ENCODE data around the gene RAB8B.

The RAB8B gene

DNA sequence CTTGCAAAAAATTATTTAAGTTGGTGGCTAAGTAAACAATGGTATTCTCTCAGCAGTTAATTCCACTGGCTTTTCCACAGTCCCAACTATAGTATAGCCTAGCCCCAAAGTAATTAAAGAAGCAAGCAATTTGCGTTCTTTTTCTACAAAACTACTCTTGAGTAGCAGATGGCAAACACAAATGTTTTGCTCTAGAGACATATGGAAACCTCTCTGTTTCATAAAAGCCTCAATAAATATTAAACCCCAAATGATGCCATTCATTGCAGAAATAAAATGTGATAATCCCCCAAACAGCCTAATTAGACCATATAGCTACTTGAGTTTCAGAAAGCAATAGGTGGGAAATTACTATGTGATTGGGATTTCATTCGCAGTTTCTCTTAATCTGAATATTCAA lies 8.7 kb upstream of the RAB8B start:
- FAIRE-seq, result no peak

DNA sequence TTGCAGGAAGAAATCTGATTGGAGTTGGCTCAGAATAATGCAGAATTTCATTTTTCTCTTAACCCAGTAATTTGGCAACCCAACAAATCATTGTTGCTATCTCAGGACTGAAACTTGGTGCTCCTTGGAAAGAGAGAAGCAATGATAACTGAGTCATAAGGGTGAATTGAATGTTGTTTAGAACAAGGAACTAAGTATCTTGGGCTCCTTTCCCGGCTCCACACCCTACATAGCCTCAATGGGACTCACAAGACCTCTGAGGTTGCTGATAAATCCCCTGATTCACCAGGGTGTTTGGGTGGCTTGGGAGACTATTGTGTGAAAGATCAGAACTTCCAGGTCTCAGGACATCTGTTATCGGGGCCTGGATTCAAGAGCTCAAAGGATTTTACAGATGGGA lies 7.8 kb upstream of the RAB8B start:
- FAIRE-seq (no peak), DNase-seq (ENCODE audit: extremely low spot score, insufficient read length, low read depth) (no peak)

More for the DNA sequence above, 8.7 kb upstream of the RAB8B start:
- no peak for DNase-seq (ENCODE audit: extremely low spot score, insufficient read length, low read depth)

DNA sequence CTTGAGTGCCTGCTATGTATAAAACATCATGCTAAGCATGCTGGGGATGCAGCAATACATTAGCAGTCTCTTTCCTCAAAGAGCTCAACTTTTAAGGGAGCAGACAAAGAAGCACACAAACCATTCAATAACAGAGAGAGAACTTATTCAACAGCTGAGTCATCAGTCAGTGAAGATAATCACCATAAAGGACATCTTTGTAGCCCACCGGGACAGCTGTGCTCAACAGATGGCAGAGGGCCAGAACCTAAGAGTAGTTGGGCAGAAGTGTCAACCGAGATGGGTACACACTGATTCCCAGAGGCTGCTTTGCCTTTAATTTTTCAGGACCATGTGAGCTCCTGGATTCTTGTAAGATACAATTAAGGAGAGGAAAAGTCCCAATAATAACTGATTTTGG lies 4.2 kb upstream of the RAB8B start:
- no peak for FAIRE-seq
- DNase-seq (ENCODE audit: extremely low spot score, insufficient read length, low read depth), result no peak

DNA sequence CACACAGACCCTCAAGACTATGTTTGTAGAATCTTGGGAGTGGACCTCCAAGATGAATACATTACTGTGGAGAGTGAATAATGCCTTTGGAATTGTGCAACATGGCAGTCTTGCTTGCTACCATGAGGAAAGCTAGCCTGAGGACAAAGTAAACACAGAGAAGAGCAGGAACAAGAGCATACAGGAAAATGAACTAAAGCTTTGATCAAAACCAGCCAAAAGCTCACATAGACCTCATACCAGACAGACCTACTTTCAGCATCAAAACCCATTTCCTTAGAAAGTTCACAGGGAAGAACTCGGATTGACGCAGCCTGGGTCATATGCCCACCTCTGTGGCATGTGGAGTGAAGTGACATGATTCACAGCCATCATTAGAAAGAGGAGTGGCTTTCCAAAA lies 3.3 kb upstream of the RAB8B start:
- FAIRE-seq (no peak), DNase-seq (ENCODE audit: extremely low spot score, insufficient read length, low read depth) (no peak)

DNA sequence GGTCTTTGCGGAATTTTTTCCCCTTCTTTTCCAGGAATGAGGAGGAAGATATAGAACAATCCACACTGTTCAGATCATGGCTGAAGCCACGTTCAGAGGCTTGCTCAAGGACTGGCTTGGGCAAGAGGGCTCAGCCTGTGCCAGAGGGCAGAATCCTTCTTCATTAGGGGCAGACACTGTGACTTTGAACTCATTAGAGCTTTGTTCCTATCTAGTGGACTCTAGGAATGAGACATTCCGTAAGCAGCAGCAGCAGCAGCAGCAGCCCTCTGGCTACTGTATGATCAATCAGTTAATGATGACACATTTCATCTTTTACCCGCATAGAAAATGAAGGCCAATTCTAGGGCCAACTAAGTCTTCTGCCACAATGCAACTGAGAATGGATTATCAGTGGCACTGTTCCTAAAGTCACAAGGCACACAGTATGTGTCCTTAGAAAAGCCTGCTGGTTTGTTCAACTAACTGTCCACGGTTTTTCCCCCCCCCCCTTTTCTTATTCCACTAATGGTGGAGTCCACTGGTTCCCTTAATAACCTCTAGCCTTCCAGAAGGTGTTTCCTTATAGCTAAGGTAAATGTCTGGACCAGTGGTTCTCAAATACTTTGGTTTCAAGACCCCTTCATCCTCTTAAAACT lies 1.7 kb upstream of the RAB8B start:
- FAIRE-seq, result no peak

DNA sequence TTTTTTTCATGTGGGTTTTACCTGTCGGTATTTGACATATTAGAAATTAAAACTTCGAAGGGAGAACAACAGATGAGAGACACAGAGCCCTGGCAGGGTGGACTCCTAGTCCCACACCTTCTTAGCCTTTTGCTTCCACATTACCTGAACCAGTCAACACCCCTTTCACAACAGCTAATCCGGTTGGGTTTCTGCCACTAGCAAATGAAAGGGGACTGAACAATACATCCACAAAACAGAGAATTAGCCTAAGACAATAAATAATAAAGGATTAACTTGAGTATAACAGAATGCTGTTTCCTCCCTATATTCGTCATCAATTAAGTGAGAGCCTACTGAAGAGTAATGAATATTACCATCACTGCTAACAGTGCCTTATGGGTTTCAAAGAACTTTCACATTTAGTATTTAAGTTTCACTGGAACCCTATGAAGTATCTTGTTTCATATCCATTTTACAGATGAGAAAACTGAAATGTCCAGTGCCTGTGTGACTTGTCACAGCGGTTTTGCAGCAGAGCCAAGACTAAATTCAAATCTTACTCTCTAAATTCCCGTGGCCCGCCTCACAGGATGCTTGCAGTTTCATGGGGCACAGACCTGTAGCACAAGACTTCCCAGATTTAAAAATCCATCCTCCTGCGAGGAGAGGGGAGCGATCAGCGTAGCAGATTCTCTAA lies 1.0 kb upstream of the RAB8B start:
- FAIRE-seq (peak; percentile 36), DNase-seq (ENCODE audit: extremely low spot score, insufficient read length, low read depth) (no peak)

More for the DNA sequence above, 1.7 kb upstream of the RAB8B start:
- no peak for DNase-seq (ENCODE audit: extremely low spot score, insufficient read length, low read depth)

DNA sequence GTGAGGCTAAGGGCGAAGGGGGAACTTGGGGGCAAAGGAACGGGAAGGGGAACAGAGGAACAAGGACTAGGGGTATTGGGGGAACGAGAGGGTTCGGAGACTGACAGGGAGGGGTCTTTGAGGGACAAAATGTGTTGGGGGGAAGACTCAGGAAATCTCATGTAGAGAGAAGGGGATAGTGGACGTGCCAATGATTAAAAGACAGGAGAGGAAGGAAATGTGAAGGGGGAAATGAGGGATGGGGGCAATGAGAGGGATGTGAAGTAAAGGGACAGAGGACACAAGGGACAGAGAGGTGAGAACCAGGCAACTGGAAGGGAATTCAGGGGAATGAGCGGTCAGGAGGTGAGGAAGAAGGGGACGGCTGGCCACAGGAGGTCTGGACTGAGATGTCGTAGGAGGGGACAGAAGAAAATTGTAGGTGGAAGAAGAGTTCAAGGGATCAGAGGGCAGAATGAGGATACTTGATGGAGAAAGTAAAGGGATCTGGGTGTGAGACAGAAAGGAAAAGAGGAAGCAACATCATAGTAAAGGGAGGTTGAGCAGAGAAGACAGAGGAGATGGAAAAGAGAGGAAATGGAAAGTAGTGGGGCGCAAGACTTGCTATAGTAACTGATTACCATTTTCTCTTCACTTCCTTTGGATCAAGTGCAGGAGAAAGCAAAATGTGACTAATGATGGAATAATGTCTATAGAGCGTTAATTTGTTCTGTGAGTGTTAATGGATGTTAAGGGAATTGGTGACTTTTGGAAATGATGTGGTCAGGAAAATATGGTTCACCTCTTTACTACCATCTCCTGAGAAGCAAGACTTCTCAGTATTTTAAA lies 749 bp downstream of the RAB8B start:
- FAIRE-seq (peak; percentile 57), DNase-seq (ENCODE audit: extremely low spot score, insufficient read length, low read depth) (no peak)

DNA sequence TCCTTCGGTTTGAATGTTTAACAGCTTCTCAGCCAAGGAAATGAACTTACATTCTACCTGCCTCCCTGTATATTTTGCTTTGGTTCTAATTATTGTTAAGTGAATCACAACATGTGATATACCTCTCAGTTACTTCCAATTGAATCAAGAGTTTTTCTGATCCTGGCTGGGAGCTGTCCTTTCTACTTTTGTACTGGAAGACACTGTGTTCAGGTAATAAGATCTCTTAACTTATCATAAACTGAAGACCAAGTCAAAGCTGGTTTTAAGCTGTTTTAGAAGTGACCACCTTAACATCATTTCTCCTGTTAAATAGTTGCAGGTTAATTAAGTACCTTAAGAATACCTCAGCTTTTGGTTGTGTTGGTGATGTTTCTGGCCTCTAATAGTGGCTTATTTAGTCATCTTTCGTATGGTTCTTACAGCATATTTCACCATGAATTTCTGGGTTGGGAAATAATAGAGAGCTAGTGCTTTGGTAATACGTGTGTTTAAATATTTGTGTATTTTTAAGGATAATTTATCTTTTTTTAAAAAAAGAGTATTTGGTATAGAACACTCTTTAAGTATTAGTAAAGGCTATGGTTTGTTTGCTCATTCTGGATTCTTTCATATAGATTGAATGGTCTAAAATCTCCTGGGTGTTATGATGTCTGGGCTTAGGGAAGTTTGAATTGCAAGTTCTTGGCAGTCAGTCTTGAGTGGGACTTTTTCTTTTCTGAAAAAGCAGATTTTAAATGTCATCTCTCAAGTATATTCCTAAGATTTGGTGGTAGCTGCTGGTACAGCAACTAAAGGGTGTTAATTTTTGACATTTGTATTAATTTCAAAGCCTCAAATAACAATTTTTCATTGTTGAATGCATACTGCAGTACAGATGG lies 1.6 kb downstream of the RAB8B start:
- no peak for DNase-seq (ENCODE audit: extremely low spot score, insufficient read length, low read depth)
- FAIRE-seq, result no peak

DNA sequence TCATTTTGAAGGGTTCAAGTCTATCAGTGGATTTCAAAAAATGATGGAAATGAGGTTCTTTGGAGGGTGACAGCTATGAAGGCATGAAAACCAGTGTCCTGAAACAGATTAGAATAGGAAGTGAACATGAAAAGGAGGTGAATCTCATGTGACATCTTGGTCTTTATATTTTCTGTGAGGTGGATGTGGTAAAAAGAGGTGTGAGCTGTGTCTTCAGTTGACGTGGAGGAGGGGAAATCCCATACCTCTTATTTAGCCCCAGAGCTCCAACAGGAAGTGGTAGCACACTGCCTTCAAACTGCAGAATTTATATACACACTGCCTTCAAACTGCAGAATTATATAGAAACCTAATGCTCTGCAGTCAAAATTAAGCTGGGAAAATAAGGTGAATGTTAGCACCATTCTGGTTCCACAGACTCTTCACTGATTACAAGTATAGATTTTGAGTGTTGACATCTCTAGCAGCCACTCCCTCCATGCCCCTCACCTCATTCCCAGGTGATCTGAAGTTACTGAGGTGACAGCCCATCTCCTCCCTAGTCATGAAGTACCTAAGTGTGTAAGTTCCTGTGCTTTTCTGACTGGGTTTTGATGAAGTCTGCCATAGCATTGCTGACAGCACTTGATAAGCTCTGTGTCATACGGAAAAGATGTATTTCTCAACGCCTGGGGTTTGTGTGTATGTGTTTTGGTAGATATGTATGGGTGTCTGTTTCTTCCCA lies 2.7 kb downstream of the RAB8B start:
- peak; percentile 96 for FAIRE-seq
- no peak for DNase-seq (ENCODE audit: extremely low spot score, insufficient read length, low read depth)

DNA sequence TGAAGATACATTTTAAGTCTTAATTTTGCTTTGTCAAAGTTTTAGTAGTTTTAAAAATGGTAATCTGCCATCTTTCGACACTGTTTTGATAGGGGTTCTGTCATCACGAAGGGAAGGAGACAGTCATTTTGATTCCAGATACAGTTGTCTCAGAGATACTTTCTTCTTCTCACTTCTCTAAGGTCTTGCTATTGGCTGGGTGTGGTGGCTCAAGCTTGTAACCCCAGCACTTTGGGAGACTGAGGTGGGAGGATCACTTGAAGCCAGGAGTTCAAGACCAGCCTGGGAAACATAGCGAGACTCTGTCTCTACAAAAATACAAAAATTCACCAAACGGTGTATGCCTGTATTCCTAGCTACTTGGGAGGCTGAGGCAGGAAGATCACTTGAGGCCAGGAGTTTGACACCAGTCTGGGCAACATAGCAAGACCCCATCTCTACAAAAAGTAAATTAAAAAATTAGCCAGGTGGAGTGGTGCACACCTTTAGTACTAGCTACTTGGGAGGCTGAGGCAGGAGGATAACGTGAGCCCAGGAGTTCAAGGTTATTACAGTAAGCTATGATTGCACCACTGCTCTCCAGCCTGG lies 3.3 kb downstream of the RAB8B start:
- peak; percentile 5 for FAIRE-seq
- no peak for DNase-seq (ENCODE audit: extremely low spot score, insufficient read length, low read depth)

DNA sequence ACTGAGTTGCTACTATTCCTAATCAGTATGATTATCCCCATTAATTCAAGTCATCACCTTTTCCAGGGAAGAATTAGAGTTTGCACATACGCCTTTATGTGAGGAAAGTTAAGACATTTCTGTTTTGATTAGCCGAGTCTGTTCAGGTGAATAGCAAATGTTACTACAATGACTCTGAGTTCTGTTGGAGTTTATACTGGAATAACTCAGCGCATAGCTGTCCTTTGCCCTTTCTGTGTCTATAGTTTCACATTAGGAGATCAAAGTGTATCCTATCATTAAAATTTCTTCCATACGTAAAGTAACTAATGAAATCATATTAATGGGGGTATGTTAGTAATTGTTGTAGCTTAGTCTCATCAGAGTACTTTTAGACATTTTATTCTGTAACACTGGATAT lies 4.9 kb downstream of the RAB8B start:
- no peak for FAIRE-seq
- DNase-seq (ENCODE audit: extremely low spot score, insufficient read length, low read depth), result no peak

DNA sequence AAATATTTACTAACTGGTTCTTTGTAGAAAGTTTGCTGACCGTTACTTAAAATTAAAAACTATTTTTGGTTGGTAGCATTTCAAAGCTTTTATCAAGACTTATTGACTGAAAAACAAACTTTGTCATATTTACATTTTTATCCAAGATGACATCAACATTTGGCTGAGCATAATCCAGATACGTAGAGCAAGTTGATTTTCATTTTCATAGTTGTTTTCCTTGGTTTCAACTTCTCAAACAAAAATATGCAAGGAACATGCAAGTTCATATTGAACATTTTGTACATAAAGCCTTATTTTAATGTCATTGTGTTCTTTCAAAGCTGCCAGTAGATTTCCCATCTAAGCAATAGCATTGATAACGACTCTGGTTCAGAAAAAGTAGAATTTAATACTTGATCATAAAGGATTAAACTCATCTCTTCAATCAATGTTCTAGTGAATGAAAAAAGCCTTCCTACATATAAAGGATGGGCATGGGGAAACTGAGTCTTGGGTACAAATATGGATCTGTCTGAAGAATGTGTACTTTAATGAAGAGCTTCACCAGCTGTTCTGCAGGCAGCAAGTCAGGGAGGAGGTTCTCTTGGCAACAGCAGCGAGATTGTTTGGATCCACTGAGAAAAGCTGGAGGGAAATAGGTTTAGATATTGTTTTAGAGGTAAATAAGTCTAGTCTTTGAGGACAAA lies 5.6 kb downstream of the RAB8B start:
- FAIRE-seq, result no peak
- no peak for DNase-seq (ENCODE audit: extremely low spot score, insufficient read length, low read depth)

DNA sequence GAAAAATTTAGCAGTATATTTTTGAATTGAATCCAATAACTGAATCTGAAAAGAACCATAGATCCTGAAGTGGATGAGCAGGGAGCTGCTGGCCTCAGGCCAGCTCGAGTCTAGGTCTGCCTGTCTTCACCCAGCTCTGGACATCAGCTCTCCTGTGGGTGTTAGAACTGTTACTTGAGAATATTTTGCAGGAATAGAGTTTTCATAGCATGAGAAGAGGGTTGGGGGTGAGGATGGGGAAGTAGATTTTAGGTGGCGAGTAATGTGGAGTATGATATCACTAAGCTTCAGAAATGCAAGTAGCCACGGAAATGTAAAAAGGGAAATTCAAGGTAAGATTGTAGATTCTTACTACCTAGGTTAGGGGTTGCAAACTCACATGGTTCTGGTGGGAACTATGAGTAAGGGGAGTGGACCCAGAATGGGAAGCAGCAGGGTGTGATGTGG lies 6.2 kb downstream of the RAB8B start:
- FAIRE-seq (no peak), DNase-seq (ENCODE audit: extremely low spot score, insufficient read length, low read depth) (no peak)

DNA sequence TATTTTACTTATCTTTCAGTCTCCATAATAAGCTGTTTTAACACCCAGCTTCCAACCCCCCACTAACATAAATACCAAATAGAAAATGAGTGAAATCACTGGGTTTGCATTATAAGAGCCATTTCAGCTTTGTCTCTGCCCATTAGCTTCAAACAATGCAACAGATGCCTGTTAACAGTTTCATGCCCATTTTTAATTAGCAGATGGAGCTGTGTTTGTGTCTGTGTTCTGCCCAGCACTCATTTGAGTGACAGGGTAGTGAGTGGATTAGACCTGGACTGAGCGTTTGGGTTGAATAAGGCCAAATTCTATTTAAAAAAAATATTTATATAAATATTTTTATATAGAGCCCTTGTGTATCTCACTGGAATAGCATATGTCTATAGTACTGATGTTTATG lies 7.4 kb downstream of the RAB8B start:
- FAIRE-seq (no peak), DNase-seq (ENCODE audit: extremely low spot score, insufficient read length, low read depth) (no peak)

DNA sequence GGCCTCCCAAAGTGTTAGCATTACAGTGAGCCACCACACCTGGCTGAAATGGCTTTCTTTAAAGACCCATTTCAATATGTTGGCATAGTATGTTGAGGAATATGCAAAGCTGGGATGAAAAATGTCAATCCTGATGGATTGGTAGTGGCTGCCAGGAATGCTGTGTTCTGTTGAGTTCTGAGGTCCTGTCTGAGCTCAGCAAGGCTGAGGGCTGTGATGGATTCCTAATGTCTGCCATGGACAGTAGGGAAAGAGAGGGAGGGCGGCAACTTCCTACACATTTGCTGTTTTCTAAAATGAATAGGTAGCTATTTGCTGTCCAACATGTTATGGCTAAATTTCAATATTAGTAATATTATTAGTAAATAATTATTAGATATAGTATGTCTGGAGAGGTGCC lies 8.2 kb downstream of the RAB8B start:
- DNase-seq (ENCODE audit: extremely low spot score, insufficient read length, low read depth) (no peak), FAIRE-seq (no peak)

DNA sequence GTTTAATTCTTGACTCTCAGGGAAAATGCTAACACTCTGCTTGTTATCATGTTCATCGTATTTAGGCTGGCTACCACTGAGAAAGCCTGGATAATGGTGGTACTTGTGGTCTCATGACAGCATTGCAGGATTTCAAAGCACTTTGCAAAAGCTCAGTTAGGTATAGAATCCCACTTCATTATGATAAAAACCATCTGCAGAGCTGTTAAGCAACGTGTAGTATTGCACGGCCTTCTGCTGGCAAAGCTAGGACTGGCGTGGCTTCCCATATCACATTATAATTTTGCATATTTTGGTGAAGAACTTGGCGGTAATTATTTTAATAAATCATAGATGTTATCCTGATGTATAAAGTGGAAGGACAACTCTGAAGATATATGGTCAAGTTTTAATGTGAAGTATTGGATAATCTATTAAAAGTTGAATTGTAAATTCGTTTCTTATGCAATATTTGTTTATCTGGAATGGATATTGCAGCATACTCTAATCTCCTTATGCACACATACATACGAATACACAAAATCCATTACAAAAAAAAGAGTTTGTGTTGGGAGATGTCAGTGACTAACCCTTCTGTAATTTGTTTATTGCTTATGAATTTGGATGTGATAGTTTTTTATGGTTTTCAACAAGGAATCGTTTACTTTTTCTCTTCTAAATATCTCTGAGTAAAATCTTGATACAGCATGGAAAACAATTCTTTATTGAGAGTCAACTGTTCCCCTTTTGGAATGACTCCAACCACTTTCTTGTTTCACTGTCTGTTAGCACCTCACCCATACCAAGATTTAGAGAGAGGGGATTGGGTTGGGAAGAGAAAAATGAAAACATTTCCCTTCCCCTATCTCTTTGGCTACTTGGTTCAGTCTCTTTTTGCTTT lies 9.2 kb downstream of the RAB8B start:
- DNase-seq (ENCODE audit: extremely low spot score, insufficient read length, low read depth), result no peak
- FAIRE-seq, result peak; percentile 41

DNA sequence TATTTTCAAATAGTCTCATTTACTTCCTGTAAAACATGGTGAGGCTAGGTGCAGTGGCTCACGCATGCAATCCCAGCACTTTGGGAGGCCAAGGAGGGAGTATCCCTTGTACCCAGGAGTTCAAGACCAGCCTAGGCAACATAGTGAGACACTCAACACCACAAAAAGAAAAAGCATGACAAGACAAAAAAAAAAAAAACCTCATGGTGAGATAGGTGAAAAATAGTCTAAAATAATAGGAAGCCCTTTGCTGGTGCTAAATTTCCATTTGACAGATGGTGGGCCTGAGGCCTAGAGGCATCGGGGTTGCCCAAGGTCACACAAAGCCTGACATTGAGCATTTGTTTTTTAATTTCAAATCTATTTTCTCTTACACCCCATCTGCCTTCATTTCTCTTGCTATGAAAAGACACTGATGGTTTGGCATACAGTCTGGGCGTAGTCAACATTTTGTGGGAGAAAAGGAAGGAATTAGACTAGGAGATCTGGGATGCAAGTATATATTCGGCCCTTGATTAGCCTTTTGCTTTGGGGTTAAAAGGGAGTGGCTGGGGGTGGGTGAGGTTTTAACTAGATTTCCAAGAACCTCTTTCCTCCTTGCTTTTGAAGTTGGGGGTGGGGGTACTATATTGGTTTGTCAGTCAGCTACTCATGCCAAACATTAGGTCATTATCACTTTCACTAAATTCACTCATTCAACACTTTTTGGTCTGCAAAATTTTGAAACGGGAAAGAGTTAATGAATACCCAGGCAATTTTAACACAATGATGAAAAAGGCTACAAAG lies 11.3 kb downstream of the RAB8B start:
- DNase-seq (ENCODE audit: extremely low spot score, insufficient read length, low read depth) (no peak), FAIRE-seq (peak; percentile 5)
